Activated T-helper 1 cell treated with Interleukin-2 at 50 U/mL for 16 hours (primary cell): Measurements from ENCODE around the gene TMBIM6.
A peak's percentile ranks its signal among the peaks of the same experiment; 100 is the strongest.
"Not testable (repeated sequence)": the region's sequence is repeated elsewhere in the genome, so short reads cannot be mapped to it uniquely, and the experiment has no call there.

Experiments used
- DNase-seq: peaks from one replicate; pipeline ENCODE4 v3.0.0-alpha.2; 2020; ENCODE audit warnings: low read depth

Gene TMBIM6

DNA sequence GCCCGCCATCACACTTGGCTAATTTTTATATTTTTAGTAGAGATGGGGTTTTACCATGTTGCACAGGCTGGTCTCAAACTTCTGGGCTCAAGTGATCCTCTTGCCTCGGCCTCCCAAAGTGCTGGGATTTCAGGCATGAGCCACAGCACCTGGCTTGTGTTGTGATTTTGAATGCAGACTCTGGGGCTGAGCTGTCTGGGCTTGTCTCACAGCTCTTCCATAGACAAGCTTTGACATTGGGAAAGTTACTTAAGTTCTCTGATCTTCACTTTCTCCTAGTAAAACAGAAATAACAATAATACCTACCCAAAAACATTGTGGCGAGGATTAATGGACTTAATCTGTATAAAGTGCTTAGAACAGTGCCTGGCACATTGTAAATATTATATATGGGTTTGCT, 36.0 kb downstream of the TMBIM6 start:
- DNase-seq, result no peak

DNA sequence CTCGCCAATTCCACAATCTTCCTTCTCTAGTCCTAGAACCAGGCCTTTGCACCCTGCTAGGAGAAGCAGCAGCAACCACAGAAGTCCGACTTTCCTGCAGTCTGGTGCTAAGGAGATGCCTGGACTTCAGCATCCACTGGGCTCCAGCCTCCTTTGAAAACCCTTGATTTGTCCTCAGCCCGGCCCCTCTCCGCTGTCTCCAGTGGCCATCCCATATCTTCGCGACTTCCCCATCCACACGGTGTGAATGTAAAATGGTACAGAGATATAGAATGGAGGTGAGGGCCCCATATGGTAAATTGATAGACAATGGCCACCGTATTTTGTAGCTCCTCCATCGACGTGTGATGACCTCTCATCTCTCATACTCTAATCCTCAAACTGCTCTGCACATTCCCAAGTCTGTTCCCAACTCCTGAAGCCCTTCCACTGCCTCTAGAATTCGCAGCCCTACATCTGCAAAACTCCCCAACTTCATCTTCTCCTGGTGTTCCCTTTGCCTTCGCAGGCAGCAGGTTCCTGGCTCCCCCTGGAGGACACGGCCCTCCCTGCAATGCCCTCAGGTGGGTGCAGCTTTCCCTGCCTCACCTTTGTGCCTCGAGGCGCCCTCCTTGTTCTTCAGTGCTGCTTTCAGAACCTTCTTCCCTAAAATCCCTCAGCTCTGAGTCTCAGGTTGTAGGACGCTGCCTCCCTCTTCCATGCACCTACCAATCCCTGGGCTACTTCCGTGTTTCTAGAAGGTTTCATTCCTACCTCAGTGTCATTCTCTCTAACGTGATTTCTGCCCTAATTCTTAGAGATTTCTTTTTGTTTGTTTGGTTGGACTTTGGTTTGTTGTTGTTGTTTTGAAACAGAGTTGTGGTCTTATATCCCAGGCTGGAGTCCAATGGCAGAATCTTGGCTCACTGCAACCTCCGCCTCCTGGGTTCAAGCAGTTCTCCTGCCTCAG, 36.7 kb downstream of the TMBIM6 start:
- peak; percentile 64 for DNase-seq

DNA sequence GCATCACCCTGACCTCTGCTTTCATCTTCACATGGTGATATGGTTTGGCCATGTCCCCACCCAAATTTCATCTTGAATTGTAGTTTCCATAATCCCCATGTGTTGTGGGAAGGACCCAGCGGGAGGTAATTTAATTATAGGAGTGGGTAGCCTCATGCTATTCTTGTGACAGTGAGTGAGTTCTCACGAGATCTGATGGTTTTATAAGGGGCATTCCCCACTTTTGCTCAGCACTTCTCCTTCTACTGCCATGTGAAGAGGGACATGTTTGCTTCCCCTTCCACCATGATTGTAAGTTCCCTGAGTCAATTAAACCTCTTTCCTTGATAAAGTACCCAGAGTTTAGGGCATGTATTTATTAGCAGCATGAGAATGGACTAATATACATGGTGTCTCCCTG, 38.2 kb downstream of the TMBIM6 start:
- DNase-seq, result no peak

DNA sequence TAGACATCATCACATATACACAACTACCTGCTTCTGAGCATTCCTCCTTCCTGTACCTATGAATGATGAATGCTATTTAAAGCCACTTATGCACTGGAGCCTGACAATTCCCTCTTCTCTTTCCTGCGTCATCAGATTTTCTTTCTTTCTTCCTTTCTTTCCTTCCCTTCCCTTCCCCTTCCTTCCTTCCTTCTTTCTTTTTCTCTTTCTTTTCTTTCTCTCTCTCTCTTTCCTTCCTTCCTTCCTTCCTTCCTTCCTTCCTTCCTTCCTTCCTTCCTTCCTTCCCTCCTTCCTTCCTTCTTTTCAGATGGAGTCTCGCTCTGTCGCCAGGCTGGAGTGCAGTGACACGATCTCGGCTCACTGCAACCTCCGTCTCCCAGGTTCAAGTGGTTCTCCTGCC, 39.6 kb downstream of the TMBIM6 start:
- DNase-seq, result not testable (repeated sequence)

DNA sequence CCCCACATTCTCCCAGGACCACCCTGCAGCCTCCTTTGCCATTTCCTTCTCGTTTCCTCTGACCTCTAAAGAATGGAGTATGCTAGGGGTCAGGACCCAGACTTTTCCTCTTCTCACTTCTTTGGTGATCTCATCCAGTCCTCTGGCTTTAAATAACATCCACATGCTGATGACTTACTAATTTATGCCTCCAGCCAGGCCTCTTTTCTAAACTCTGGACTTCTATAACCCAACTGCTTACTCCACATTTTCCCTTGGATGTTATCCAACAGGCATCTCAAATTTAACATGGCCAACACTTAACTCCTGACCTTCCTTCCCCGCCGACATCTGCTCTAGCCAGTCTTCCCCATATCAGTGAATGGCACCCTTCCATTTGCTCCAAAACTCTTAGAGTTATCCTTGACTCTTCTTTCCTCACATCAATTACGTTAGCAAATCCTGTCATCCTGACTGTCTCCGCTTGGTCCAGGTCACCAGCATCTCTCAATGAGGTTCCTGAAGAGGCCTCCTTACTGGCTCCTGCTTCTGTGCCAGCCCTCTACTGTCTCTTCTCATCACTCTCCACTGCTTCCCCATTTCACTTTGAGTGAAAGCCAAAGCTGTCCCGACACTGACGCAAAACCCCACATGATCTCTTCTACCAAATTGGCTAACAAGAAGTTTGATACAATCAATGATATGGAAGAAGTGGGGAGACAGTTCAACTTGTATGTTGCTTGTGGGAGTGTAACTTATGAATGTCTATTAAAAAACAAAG, 42.7 kb downstream of the TMBIM6 start:
- no peak for DNase-seq

DNA sequence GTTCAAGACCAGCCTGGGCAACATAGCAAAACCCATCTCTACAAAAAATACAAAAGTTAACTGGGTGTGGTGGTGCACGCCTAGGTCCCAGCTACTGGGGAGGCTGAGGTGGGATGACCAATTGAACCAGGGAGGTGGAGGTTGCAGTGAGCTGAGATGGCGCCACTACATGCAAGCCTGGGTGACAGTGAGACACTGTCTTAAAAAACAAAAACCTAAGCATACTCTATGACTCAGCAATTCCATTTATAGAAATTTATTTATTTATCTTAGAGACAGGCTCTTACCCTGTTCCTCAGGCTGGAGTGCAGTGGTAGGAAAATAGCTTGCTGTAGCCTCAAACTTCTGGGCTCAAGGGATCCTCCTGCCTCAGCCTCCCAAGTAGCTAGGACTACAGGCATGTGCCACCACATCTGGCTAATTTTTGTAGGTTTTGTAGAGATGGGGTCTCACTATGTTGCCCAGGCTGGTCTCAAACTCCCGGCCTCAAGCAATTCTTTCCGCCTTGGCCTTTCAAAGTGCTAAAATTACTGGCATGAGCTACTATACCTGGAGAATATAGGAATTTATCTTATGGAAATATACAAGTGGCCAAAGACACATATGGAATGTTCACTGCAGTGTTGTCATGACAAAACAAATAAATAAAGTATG, 43.5 kb downstream of the TMBIM6 start:
- DNase-seq, result no peak

DNA sequence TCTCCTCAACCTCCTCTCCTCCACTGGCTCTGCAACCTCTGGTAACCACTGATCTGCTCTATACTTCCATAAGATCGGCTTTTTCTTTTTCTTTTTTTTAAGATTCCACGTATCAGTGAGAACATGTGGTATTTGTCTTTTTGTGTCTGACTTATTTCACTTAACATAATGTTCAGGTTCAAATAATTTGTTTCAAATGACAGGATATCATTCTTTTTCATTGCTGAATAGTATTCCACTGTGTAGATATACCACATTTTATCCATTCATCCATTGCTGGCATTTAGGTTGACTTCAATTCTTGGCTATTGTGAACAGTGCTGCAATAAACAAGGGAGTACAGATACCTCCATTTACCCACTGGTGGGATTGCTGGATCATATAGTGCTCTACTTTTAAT, 46.3 kb downstream of the TMBIM6 start:
- DNase-seq, result no peak

DNA sequence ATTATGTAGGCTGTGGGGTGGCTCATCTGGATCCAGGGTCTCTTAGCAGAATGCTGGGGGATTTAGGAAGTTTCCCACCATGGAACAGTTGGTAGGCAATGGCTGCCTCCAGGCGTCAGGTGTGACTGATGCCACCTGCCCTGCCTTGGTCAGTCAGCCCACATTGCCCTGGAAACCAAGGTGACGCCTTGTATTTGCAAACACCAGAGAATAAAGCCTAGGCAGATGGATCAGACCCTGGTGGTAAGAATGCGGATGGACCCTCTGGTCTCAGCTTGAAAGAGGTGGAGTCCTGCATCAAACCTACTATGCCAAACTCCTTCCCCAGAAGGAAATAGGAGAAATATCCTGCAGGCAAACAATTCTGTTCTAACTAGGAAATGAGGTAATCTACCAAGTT, 48.6 kb downstream of the TMBIM6 start:
- no peak for DNase-seq

GRCh38 chr12:49790741-49791555, 49.6 kb downstream of the TMBIM6 start:
- no peak for DNase-seq

- DNase-seq, result no peak
Measured at GRCh38 chr12:49791700-49792099, 50.3 kb downstream of the TMBIM6 start.

- DNase-seq, result no peak
Measured at GRCh38 chr12:49792181-49792970, 51.0 kb downstream of the TMBIM6 start.

DNA sequence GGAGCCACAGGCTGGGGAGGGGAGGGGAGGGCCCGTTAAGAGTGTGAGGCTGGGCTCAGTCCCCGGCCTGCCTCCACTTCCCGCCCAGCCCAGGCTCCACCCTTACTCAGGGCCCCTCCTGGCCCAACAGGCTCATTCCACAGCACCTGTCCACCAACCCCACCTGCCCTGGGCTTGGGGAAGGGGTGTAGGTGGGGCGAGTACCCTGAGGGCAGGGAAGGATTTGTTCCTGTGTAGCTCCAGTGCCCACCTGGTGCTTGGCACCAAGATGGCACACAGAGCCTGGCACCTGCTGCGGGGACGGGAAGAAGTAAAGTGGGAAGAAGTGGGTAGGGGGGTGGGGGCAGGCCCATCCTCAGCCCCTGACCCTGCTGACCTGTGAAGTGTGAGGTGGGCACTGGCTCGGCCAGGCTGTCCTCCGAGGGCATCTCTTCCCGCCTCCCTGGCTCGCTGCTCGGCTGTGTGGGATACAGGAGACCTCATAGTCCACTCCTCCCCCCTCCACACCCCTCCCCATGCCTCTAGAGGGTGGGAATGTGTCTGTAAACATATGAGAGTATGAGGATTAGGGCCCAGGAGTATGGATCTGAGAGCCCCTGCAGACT, 51.7 kb downstream of the TMBIM6 start:
- no peak for DNase-seq

- no peak for DNase-seq
Measured at GRCh38 chr12:49793620-49794019, 52.3 kb downstream of the TMBIM6 start.

GRCh38 chr12:49794021-49794420, 52.7 kb downstream of the TMBIM6 start:
- no peak for DNase-seq

DNA sequence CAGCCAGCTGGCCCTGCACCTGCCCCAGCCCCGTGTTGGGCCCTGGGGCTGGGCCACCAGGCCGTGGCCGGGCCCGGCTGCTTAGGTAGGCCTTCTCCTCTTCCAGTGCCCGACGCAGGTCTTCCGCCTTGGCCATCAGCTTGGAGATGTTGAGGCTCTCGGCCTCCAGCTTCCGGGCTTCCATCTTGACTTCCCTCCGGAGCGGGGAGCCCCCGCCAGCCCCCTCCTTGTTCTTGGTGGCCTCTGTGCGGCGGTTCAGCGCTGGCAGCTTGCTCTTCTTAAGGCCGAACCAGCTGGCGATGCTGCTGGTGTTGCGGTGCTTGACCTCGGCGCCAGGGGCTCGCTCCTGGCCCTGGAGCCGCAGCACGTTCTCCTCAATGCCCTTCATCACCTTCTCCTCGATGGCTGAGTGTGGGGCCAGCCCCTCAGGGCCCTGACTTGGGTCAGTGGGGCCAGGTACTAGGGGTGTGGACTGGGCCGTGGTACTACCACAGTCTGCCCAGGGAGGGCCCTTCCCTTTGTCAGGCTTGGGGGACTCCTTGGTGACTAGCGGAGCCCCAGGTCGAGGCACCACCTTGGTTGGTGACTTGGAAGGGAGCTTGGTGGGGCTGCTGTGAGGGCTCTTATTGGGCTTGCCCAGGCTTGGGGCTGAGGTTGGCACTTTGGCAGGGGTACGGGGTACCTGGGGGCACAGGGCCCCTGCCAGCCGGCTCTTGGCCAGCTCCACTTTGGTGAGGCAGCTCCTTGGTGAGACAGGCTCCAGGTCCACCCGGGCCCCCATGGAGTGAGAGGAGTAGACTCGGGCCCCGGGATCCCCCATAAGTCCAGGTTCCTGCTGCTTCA, 53.7 kb downstream of the TMBIM6 start:
- DNase-seq, result no peak

- no peak for DNase-seq
Measured at GRCh38 chr12:49795654-49796105, 54.3 kb downstream of the TMBIM6 start.

GRCh38 chr12:49796155-49796554, 54.8 kb downstream of the TMBIM6 start:
- no peak for DNase-seq

DNA sequence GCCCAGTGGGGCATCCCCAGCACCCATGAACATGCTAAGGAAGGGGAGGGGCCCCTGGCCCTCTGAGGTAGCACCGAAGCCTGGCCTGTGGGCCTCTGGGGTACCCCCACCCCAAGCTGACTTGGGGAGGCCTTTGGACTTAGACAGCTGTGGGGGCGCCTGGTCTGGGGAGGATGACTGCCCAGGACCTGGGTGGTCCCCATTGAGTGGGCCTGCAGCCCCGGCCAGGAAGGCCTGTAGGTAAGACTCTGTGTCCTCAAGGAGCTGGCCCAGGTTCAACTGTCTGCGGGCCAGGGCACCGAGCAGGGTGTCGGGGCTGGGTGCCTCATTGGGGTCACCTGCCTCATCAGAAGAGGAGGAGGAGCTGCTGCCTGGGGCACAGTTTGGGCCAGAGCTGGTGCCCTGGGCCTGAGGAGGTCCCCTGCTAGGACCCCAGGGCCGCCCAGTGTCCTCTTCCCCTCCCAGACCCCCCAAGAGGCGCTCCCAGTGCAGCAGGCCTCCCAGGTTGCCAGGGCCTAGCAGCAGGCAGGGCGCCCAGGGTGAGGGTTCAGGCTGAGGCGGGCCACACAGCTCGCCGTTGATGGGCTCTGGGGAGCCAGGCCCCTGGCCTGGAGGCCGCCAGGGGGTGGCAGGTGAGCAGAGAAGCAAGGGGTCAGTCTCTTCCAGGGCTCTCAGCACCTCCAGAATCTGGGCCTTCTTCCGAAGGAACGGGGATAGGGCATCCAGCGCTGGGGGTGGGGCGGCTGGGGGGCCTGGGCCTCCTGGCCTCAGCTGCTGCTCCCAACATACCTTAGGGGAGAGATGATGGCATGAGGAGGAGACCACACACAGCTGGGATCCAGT, 55.5 kb downstream of the TMBIM6 start:
- no peak for DNase-seq

GRCh38 chr12:49797449-49797776, 56.1 kb downstream of the TMBIM6 start:
- DNase-seq, result no peak
